Activated CD4-positive, alpha-beta memory T cell treated with anti-CD3 and anti-CD28 coated beads, Interleukin-2, amount 10 ng/mL, durations not matched to agents 7 days and 5 days (primary cell): ENCODE results near the gene MMP28. TPM values are rescaled to one million over a fixed set of nuclear protein-coding genes. Genes with fewer than 3 reads are reported as not detected.

ENCODE experiments used
- CTCF ChIA-PET: fragments of 350-600 bp; sonication (Branson Sonifier 250); formaldehyde crosslinking; loops from one replicate; lab custom pipeline; 2021; ENCODE audit warnings: antibody characterized with exemption, inconsistent platforms; lab: Charles Lee
- POLR2A ChIA-PET: fragments of 350-600 bp; sonication (Branson Sonifier 250); formaldehyde crosslinking; loops from one replicate; lab custom pipeline; 2021; ENCODE audit warnings: antibody characterized with exemption; lab: Charles Lee
- DNase-seq: peaks from one replicate; pipeline ENCODE4 v3.0.0-alpha.2; 2020
- H3K27ac Mint-ChIP-seq: one replicate; pipeline ENCODE4 v1.8.0; 2021; ENCODE audit warnings: mild to moderate bottlenecking, mixed read lengths
- H3K27me3 Mint-ChIP-seq: one replicate; pipeline ENCODE4 v1.8.0; 2021; ENCODE audit warnings: mixed read lengths
- H3K36me3 Mint-ChIP-seq: one replicate; pipeline ENCODE4 v1.8.0; 2021; ENCODE audit warnings: low read depth, mixed read lengths
- H3K4me1 Mint-ChIP-seq: one replicate; pipeline ENCODE4 v1.8.0; 2021; ENCODE audit warnings: mixed read lengths
- H3K4me3 Mint-ChIP-seq: one replicate; pipeline ENCODE4 v1.8.0; 2021; ENCODE audit warnings: mild to moderate bottlenecking, mixed read lengths
- H3K9me3 Mint-ChIP-seq: one replicate; pipeline ENCODE4 v1.8.0; 2021; ENCODE audit warnings: mixed read lengths
- total RNA-seq, 2 experiments: library from RNA; stranded (reverse); gene quantifications; one replicate each; pipeline ENCODE4 v1.2.3, GENCODE V29; 2021

Gene MMP28
- total RNA-seq, 2 experiments from 2014 or later, result not detected

- H3K36me3 Mint-ChIP-seq, result peaks cover 31% of the 10 kb centered on the region
- H3K4me3 Mint-ChIP-seq, result no peak overlapping the region
- peaks cover 66% of the 10 kb centered on the region for H3K4me1 Mint-ChIP-seq
- H3K27ac Mint-ChIP-seq, result no peak overlapping the region
- CTCF ChIA-PET, result interaction anchor here (9.8 kb wide), 1 partner anchor 45 kb away, joined by 286 read pairs; the partner anchor contains the start of gene C17orf50
- no peak for DNase-seq
- H3K27me3 Mint-ChIP-seq, result no peaks in the 10 kb centered on the region
- POLR2A ChIA-PET, result interaction anchor here (0.7 to 4.0 kb wide), 4 partner anchors 59 to 325 kb away, joined by 3 to 28 read pairs (median 4); partner anchors contain the start of genes CCL5 and SLFN12L
- H3K9me3 Mint-ChIP-seq, result no peaks in the 10 kb centered on the region
Measured at GRCh38 chr17:35811759-35812158, 16.3 kb upstream of the MMP28 start.

- peaks cover 20% of the 10 kb centered on the region for H3K36me3 Mint-ChIP-seq
- peak overlapping the region; percentile 98 for H3K27ac Mint-ChIP-seq
- H3K9me3 Mint-ChIP-seq, result no peaks in the 10 kb centered on the region
- no peak for DNase-seq
- ChIA-PET CTCF (interaction anchor here (0.7 to 9.8 kb wide), 11 partner anchors 9 to 339 kb away, joined by 3 to 286 read pairs (median 3); partner anchors contain the start of genes C17orf50 and MMP28), POLR2A (interaction anchor here (0.8 to 4.8 kb wide), 32 partner anchors 9 to 691 kb away, joined by 3 to 89 read pairs (median 4); partner anchors contain the start of genes AP2B1, C17orf50, CCL5 and MMP28)
- H3K27me3 Mint-ChIP-seq, result no peaks in the 10 kb centered on the region
- H3K4me1 Mint-ChIP-seq, result peaks cover 59% of the 10 kb centered on the region
- peak overlapping the region; percentile 89 for H3K4me3 Mint-ChIP-seq
Measured at GRCh38 chr17:35809855-35810461, 14.5 kb upstream of the MMP28 start.

- Mint-ChIP-seq H3K27me3 (no peaks in the 10 kb centered on the region), H3K9me3 (no peaks in the 10 kb centered on the region), H3K36me3 (peaks cover 20% of the 10 kb centered on the region), H3K27ac (peak within 1 kb of the TSS; percentile 98), H3K4me3 (peak within 1 kb of the TSS; percentile 89), H3K4me1 (peaks cover 61% of the 10 kb centered on the region)
- ChIA-PET POLR2A (interaction anchor here (0.6 to 4.8 kb wide), 44 partner anchors 9 to 737 kb away, joined by 3 to 89 read pairs (median 4); partner anchors contain the start of genes AP2B1, C17orf50, CCL5 and MMP28), CTCF (interaction anchor here (0.6 to 9.8 kb wide), 33 partner anchors 8 to 1409 kb away, joined by 3 to 286 read pairs (median 4); partner anchors contain the start of genes C17orf50, MMP28 and PEX12)
- DNase-seq, result peak; percentile 97
Measured at GRCh38 chr17:35808962-35809854, 13.8 kb upstream of the MMP28 start, which contains the start of gene TAF15. Gene TAF15, plus strand, starts transcription at chr17:35809484. Its CDS starts 86 bp downstream, at chr17:35809570.

DNA sequence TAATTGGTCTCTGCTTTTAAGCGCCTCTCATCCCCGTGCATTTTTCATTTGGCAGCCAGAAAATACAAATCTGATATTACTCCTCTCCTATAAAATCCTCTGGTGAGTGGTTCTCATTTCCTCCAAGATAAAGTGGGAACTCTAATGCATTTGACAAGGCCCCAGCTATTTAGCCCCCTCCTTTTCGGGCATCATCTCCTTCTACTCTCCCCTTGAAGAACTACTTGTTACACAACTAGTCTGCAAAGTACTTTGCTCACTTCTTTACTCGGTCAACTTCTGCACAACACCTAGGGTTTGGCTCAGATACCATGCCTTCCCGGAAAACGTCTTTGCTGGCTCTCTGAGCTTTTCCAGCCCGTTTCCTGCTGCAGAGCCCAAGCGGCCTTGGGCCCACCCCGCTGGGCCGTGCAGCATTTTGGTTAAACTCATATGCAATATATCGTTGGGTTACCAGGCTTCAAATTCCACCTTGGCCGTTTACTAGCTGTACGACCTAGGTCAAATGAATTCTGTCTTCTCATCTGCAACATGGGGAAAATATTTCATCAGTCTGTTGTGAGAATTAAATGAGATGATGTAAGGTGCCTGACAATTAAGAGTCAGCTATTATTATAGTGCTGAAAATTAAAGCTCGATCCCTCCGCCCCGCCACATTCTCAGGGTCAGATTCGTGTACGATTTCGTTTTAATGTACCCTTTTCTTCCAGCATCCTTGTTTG, 13.0 kb upstream of the MMP28 start:
- ChIA-PET CTCF (interaction anchor here (0.6 to 9.8 kb wide), 34 partner anchors 9 to 1408 kb away, joined by 3 to 286 read pairs (median 4); partner anchors contain the start of genes C17orf50, MMP28 and PEX12), POLR2A (interaction anchor here (0.6 to 4.8 kb wide), 36 partner anchors 8 to 738 kb away, joined by 3 to 89 read pairs (median 6); partner anchors contain the start of genes AP2B1, CCL5, MMP28 and PEX12)
- DNase-seq, result no peak
- peaks cover 55% of the 10 kb centered on the region for H3K4me1 Mint-ChIP-seq
- peak overlapping the region; percentile 89 for H3K4me3 Mint-ChIP-seq
- H3K27ac Mint-ChIP-seq, result peak overlapping the region; percentile 98
- peaks cover 14% of the 10 kb centered on the region for H3K36me3 Mint-ChIP-seq
- H3K27me3 Mint-ChIP-seq, result no peaks in the 10 kb centered on the region
- no peaks in the 10 kb centered on the region for H3K9me3 Mint-ChIP-seq

DNA sequence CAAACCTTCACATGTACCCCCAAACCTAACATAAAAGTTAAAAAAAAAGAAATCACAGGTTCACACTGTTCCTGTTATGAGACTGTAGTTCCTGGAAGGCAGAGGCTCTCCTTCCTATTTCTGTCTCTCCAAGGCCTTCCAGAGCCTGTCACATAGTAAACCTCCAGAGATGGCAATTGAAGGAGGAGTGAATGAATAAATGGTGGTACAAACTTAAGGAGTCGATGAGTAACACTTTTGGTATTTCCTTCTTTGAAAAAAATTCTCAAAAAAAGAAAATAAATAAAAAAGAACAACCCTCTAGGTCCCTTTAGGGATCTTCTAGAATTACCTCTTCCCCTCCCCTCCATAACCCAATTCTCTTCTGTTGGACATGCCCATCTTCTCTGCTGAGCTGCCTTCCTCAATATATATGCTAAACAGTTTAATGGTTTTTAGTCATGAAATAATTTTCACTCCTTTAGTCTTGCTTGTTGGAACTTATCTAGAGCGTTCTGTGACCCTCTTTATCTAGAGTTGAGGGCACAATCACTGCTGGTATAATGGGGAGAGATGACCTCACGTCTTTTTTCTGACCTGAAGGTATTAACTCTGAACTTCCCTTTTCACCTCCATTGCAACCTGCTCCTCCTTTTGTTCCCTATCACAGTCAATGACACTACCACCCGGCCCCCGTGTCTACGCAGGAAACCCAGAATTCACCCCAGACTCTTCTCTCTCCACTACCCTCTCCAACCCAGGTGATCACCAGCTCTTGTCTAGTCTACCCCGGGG, 12.1 kb upstream of the MMP28 start:
- POLR2A ChIA-PET, result interaction anchor here (0.6 to 4.8 kb wide), 12 partner anchors 11 to 739 kb away, joined by 3 to 89 read pairs (median 15); partner anchors contain the start of genes AP2B1, MMP28, PEX12 and SLFN12L
- peak overlapping the region; percentile 98 for H3K27ac Mint-ChIP-seq
- DNase-seq, result no peak
- peak overlapping the region; percentile 89 for H3K4me3 Mint-ChIP-seq
- peaks cover 50% of the 10 kb centered on the region for H3K4me1 Mint-ChIP-seq
- CTCF ChIA-PET, result interaction anchor here (1.0 to 9.8 kb wide), 13 partner anchors 10 to 1407 kb away, joined by 3 to 286 read pairs (median 4); partner anchors contain the start of genes C17orf50, MMP28 and PEX12
- H3K27me3 Mint-ChIP-seq, result no peaks in the 10 kb centered on the region
- H3K36me3 Mint-ChIP-seq, result peaks cover 8% of the 10 kb centered on the region
- no peaks in the 10 kb centered on the region for H3K9me3 Mint-ChIP-seq

GRCh38 chr17:35804658-35805192, 9.3 kb upstream of the MMP28 start:
- Mint-ChIP-seq H3K36me3 (no peaks in the 10 kb centered on the region), H3K4me1 (peaks cover 45% of the 10 kb centered on the region), H3K27me3 (peaks cover 7% of the 10 kb centered on the region), H3K27ac (no peak overlapping the region), H3K4me3 (no peak overlapping the region), H3K9me3 (no peaks in the 10 kb centered on the region)
- peak; percentile 57 for DNase-seq
- ChIA-PET CTCF (interaction anchor here (0.6 to 9.8 kb wide), 12 partner anchors 9 to 964 kb away, joined by 3 to 286 read pairs (median 4); partner anchors contain the start of genes C17orf50 and MMP28), POLR2A (interaction anchor here (0.6 to 1.4 kb wide), 2 partner anchors 41 to 1907 kb away, joined by 3 to 4 read pairs; no protein-coding TSS in a partner anchor)

DNA sequence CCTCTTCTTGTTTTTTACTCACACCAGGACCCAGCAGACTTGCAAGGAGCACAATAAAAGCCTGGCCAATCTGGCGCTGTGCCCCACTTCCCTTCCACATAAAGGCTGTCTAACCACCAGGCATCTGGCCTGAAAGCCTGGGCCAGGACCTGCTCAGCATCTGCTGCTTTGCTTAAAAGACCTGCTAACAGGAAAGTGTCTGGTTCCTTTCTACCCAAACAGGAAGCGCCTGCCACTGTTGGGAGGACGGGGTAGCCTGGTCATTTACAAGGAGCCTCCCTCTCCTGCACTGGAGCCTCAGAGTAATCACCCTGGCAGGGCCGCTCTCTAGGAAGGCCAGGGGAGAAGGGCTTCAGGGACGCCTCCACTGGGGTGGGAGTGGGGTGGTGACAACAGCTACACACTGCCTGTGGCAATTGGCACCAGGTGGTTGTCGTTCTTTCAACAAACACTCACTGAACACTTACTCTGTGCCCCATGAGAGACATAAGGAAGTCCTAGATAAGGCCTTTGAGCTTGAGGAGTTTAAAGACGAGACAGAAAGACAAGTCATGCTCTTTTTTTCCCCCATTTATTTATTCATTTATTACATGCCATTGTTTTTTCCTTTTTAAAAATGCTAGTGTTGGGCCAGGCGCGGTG, 6.3 kb upstream of the MMP28 start:
- Mint-ChIP-seq H3K4me1 (peaks cover 23% of the 10 kb centered on the region), H3K4me3 (no peak overlapping the region), H3K9me3 (no peaks in the 10 kb centered on the region), H3K36me3 (no peaks in the 10 kb centered on the region), H3K27me3 (peaks cover 32% of the 10 kb centered on the region), H3K27ac (no peak overlapping the region)
- POLR2A ChIA-PET, result no interaction called here
- CTCF ChIA-PET, result interaction anchor here (1.3 to 2.5 kb wide), 2 partner anchors 36 to 38 kb away, joined by 4 to 11 read pairs; no protein-coding TSS in a partner anchor
- no peak for DNase-seq

DNA sequence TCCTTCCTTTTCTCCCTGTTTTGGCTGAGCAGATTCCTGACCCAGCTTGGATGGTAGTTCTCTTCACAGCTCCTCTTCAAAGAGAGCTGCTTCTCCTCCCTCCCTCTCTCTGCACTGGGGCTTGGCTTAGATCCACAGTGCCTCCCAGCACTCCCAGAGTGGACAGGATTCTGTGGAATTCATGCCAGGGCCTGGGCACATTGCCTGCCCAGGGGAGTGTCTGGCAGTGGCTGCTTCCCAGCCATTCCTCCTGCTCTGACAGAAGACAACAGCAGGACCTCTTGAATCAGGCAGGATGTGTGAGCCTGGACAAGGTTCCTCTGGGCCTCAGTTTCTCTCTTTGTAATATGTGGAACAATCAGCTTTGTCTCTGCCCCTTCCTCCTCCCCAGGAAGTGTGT, 4.5 kb upstream of the MMP28 start:
- no peak for DNase-seq
- no peak overlapping the region for H3K27ac Mint-ChIP-seq
- peaks cover 28% of the 10 kb centered on the region for H3K4me1 Mint-ChIP-seq
- no peaks in the 10 kb centered on the region for H3K36me3 Mint-ChIP-seq
- H3K4me3 Mint-ChIP-seq, result no peak overlapping the region
- no peaks in the 10 kb centered on the region for H3K9me3 Mint-ChIP-seq
- POLR2A ChIA-PET, result interaction anchor here (1.4 kb wide), 1 partner anchor 9 kb away, joined by 5 read pairs; the partner anchor contains the start of gene TAF15
- peaks cover 44% of the 10 kb centered on the region for H3K27me3 Mint-ChIP-seq
- CTCF ChIA-PET, result interaction anchor here (2.9 to 6.6 kb wide), 2 partner anchors 9 to 36 kb away, joined by 9 to 39 read pairs; partner anchors contain the start of gene TAF15

DNA sequence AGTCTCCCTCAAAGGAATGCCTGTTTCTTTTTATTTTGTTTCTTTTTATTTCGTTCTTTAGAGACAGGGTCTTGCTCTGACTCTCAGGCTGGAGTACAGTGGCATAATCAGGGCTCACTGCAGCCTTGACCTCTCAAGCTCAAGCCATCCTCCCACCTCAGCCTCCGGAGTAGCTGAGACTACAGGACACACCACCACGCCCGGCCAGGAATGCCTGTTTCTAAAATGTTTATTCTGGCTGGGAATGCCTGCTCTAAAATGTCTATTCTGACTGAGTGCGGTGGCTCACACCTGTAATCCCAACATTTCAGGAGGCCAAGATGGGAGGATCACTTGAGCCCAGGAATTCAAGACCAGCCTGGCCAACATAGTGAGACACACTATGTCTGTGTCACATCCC, 2.5 kb upstream of the MMP28 start:
- peaks cover 63% of the 10 kb centered on the region for H3K27me3 Mint-ChIP-seq
- no peaks in the 10 kb centered on the region for H3K36me3 Mint-ChIP-seq
- no peaks in the 10 kb centered on the region for H3K9me3 Mint-ChIP-seq
- DNase-seq, result no peak
- ChIA-PET POLR2A (interaction anchor here (6.9 kb wide), 1 partner anchor 11 kb away, joined by 52 read pairs; the partner anchor contains the start of gene TAF15), CTCF (interaction anchor here (2.9 to 6.6 kb wide), 2 partner anchors 11 to 34 kb away, joined by 9 to 39 read pairs; partner anchors contain the start of gene TAF15)
- H3K4me3 Mint-ChIP-seq, result no peak overlapping the region
- H3K4me1 Mint-ChIP-seq, result peaks cover 25% of the 10 kb centered on the region
- no peak overlapping the region for H3K27ac Mint-ChIP-seq

DNA sequence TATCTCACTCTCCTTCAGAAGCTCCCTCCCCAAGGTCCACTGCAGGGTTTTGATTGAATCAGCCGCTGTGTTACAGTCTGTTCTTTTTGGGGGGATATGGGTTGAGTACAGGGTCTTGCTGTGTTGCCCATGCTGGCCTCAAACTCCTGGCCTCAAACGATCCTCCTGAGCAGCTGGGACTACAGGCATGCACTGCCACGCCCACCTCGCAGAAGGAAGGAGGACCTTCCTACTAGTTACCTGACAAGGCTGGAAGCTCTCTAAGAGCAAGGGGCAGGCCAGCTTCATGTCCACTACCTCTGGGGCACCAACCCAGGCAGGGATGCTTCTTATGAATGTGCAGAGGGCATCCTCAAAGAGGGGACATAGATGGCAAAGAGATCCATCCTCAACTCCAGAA, 1.9 kb upstream of the MMP28 start:
- Mint-ChIP-seq H3K27ac (no peak overlapping the region), H3K27me3 (peaks cover 66% of the 10 kb centered on the region), H3K9me3 (no peaks in the 10 kb centered on the region), H3K4me3 (no peak overlapping the region), H3K4me1 (peaks cover 25% of the 10 kb centered on the region), H3K36me3 (no peaks in the 10 kb centered on the region)
- POLR2A ChIA-PET, result interaction anchor here (6.9 kb wide), 1 partner anchor 11 kb away, joined by 52 read pairs; the partner anchor contains the start of gene TAF15
- CTCF ChIA-PET, result interaction anchor here (1.2 to 6.6 kb wide), 5 partner anchors 11 to 50 kb away, joined by 3 to 39 read pairs (median 6); partner anchors contain the start of gene TAF15
- no peak for DNase-seq
